ENCODE data around the gene ZFP36. TPM values are rescaled to one million over a fixed set of nuclear protein-coding genes. Genes with fewer than 3 reads are reported as not detected.

Gene ZFP36, protein sequence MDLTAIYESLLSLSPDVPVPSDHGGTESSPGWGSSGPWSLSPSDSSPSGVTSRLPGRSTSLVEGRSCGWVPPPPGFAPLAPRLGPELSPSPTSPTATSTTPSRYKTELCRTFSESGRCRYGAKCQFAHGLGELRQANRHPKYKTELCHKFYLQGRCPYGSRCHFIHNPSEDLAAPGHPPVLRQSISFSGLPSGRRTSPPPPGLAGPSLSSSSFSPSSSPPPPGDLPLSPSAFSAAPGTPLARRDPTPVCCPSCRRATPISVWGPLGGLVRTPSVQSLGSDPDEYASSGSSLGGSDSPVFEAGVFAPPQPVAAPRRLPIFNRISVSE
- total RNA-seq = 0.94 TPM

DNA sequence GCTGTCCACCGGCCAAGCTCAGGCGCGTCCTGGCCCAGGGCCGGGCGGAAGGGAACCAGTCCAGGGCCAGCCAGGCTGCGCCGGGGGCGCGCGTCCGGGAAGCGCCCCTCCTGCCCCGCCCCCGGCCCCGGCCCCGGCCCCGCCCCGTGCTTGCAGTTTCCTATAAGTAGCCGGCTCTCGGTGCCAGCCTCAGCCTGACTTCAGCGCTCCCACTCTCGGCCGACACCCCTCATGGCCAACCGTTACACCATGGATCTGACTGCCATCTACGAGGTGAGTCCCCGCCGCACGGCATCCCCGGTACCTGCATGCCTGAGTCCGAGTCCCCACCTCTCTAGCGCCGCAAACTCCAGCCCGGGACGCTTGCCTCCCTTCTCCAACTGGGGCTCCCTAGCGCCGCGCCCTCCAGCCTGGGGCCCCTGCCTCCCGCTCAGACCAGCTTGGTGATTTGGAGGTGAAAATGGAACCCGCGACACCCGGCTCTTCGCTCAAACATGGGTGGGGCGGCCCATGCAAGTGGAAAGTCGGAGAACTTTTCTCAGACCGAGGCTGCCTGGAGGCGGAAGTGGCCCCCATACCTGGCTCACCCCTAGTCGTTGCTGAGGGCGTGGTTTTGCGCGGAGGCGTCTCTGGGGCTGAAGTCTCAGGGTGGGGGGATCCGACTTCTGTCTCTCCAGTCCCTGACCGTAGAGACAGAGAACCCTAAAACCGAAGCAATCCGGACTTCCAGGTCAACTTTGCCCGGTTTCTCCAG is at the start of gene ZFP36:
Gene ZFP36, plus strand, starts transcription at position 192 of the 754 bp plus-strand sequence. Its CDS starts 58 bp downstream, at position 250.

GRCh38 chr19:39390751-39391437 is 15.8 kb upstream of the ZFP36 start, which contains the start of the genes MED29 and PAF1:
Gene MED29 (plus strand): TSS chr19:39391378. CDS start chr19:39391423, 45 bp downstream.
Gene PAF1 (minus strand): TSS chr19:39391106. CDS start chr19:39390864, 242 bp downstream.

DNA sequence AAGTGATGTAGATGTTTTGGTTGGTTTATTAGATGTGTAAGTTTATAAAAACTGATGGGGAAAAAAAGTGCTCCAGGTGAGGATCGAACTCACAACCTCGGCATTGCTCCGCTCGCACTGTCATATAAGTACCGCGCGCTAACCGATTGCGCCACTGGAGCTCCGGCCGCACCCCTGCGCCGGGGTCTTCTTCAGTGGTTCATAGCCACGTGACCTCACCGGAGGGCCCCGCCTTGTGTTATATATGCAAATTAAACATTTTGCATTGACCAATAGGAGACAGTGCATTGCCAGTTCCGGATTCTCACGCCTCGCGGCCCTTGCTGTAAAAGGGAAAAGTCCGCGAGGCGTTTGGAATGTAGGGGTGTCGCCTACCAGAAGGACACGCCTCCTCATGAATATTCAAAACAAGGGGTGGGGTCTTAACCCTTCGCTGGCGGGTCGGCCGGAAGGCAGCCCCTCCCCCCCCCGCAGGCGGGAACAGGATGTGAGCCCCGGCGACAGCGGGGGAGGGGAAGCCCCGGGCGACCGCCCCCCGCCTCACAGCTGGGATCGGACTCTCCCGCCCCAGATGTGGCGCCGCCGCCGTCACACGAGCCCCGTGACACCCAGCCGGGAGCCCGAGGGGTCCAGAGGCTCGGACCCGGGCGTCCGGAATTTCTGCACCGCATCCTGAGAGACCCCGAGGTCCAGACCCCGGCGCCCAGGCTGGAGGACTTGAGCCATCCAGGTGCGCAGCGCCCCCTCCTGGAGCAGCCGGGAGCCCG is 5.6 kb downstream of the ZFP36 start, which contains the start of gene PLEKHG2:
Gene PLEKHG2, plus strand, starts transcription at position 570 of the 767 bp plus-strand sequence. CDS start 1,418 bp downstream, outside the sequence.

DNA sequence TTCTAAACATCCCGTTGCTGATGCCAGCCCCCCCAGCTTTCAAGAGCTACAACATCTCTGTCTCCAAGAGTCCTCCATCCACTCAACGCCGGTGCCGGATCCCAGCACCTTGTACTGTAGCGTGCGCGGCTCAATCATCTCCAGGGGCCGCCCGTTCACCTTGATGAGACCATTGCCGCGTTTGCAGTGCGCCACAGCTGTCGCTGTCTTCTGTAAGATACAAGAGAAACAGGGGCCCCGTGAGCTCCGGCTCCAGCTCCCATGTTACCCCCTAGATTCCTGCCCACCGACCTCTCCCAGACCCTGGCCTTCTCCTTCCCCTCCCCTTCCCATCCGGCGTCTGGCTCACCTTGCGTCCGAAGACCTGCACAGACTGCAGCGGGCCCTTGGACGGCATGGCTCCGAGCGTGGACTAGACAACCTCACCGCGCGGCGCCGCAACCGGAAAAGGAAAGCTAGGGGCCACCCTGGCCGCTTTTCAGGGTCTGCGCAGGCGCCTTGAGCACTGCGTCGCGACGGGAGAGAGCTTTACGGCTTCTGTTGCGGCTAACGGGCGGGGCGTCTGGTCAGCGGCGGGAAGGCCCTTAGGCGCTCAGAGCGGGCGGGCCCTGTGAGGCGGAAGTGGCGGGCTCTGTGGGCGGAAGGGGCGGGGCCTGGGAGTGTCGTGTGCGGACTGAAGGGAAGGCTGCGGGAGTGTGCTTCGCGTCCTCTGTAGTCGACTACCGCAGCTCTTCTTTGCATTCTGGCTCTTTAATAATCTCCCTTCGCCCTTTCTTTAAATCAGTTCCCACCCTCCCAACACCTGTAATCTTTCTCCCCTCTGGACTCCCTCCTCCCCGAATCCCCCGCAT is 29.1 kb downstream of the ZFP36 start, which contains the start of gene RPS16:
Gene RPS16, minus strand, starts transcription at position 451 of the 851 bp plus-strand sequence. Its CDS starts 54 bp downstream, at position 397.

DNA sequence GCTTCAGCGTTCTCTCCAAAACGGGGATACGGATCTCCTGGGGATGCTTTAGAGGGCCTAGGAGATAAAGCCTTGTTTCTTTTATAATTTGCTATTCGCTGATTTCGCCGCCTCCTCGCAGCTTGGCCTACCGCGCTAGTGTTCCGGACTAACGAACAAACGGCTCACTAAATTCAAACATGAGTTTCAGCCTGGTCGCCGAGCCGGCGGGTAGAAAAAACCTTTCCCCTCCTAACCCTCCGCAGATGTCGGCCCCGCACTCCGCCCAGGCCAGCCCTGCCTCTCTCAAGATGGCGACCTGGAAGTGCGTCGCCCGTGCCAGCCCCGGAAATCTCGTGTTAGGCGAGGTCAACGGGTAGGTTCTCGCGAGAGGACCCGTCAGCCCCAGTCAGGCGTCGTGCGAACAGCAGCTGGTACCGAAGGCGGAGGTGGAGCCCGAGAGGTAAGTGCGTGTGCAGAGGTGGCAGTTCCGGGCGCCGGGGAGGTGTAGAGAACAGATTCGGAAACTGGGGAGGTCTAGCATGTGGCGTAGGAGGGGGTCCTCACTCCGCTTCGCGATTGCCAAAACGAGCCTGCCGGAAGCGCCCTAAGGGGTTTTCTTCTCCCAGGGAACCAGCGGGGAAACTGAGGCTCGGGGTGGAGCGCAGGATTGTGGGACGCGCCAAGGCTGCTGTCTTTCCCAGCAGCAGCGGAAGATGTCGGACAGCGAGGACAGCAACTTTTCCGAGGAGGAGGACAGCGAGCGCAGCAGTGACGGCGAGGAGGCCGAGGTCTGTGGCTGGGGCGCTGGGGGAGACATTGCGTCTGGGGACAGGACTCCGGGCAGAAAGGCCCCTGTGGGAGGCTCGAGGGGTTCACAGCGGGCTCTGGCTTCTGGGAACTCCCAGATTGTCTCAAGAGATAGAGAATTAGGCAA is 38.8 kb downstream of the ZFP36 start, which contains the start of gene SUPT5H:
Gene SUPT5H, plus strand, starts transcription at position 387 of the 916 bp plus-strand sequence. Its CDS starts 309 bp downstream, at position 696.

Small RNA genes lying within 50 kb of the gene (small RNA-seq; reads per million reads assigned to genes)
- gene MIR4530 (ENCODE audit: low replicate concordance) = not detected
- gene RN7SL566P (ENCODE audit: low replicate concordance) = not detected

Other genes with a start within 250 kb of the ZFP36 start
- gene NCCRP1, start 209.9 kb upstream of the ZFP36 start, total RNA-seq = not detected
- not detected for gene SYCN, start 202.6 kb upstream of the ZFP36 start, total RNA-seq
- gene IFNL3, start 161.8 kb upstream of the ZFP36 start, total RNA-seq = not detected
- gene IFNL4, start 158.0 kb upstream of the ZFP36 start, total RNA-seq = not detected
- not detected for gene IFNL2, start 138.5 kb upstream of the ZFP36 start, total RNA-seq
- not detected for gene IFNL1, start 110.4 kb upstream of the ZFP36 start, total RNA-seq
- gene LRFN1, start 86.0 kb upstream of the ZFP36 start, total RNA-seq = 9.4 TPM
- 0.94 TPM for gene GMFG, start 70.8 kb upstream of the ZFP36 start, total RNA-seq
- gene SAMD4B, start 64.4 kb upstream of the ZFP36 start, total RNA-seq = 63.2 TPM
- gene PAF1, start 15.7 kb upstream of the ZFP36 start, total RNA-seq = 31.3 TPM
- gene MED29, start 15.5 kb upstream of the ZFP36 start, total RNA-seq = 20.0 TPM
- 49.1 TPM for gene PLEKHG2, start 5.8 kb downstream of the ZFP36 start, total RNA-seq
- 67.9 TPM for gene RPS16, start 29.1 kb downstream of the ZFP36 start, total RNA-seq
- 70.7 TPM for gene SUPT5H, start 38.7 kb downstream of the ZFP36 start, total RNA-seq
- 41.6 TPM for gene TIMM50, start 74.0 kb downstream of the ZFP36 start, total RNA-seq
- 23.2 TPM for gene DLL3, start 92.1 kb downstream of the ZFP36 start, total RNA-seq
- gene SELENOV, start 108.3 kb downstream of the ZFP36 start, total RNA-seq = not detected
- gene EID2B, start 126.0 kb downstream of the ZFP36 start, total RNA-seq = 15.3 TPM
- 16.9 TPM for gene EID2, start 133.3 kb downstream of the ZFP36 start, total RNA-seq
- gene LGALS13, start 195.7 kb downstream of the ZFP36 start, total RNA-seq = not detected
- not detected for gene LGALS16, start 249.1 kb downstream of the ZFP36 start, total RNA-seq

Measured in parietal lobe (tissue), 2 donors.